ENCODE measurements around the gene MLST8.

MLST8 gene

DNA sequence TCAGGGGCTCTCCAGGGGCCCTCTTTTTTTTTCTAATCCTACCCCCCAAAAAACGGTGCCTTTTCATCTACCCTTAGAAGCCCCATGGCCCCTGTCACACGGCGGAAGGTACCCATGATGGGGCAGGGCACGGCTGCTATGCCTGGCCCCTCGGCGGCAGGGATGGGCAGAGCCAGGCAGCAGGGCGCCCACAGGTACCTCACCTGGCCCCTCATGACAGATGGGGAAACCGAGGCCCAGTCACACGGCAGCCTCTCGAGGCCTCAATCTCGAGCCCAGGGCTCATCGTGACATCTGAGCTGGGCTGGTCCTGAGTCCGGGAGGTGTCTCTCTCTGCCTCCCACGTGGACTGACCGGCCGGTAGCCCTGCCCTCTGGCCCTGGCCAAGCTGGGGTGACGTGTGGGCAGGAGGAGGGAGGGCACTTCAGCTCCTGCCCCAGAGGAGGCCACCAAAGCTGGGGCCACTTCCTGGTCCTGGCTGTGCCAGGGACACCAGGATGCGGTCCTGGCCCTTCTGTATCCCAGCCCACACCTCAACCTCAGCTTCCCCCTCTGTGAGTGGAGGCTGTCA is 38.1 kb upstream of the MLST8 start:
- no peak for DNase-seq (ENCODE audit: low read depth, low spot score)
- TF ChIP-seq ZNF274 (IDR thresholded peaks at IDR 0.05; ENCODE audit: low read depth, low read length) = no peak
- TF ChIP-seq SUZ12 (IDR thresholded peaks at IDR 0.05; ENCODE audit: extremely low read depth, insufficient read depth, insufficient read length) = no peak
- no peak for TF ChIP-seq YY1 (IDR thresholded peaks at IDR 0.05; ENCODE audit: insufficient read depth, insufficient read length)
- Histone ChIP-seq H3K9ac (ENCODE audit: insufficient read length, low read depth) (no peak overlapping the region), H3K4me3 (ENCODE audit: insufficient read length, low read depth) (no peak overlapping the region), H3K27me3 (ENCODE audit: insufficient read depth, insufficient read length) (no peaks in the 10 kb centered on the region), H3K9me3 (ENCODE audit: insufficient read depth, low read length) (no peaks in the 10 kb centered on the region; the same call in 1 of the 2 replicates), H3K4me1 (ENCODE audit: insufficient read depth, insufficient read length) (peaks cover 25% of the 10 kb centered on the region), H3K36me3 (ENCODE audit: insufficient read depth, insufficient read length, low read length) (peaks cover 86% of the 10 kb centered on the region)

DNA sequence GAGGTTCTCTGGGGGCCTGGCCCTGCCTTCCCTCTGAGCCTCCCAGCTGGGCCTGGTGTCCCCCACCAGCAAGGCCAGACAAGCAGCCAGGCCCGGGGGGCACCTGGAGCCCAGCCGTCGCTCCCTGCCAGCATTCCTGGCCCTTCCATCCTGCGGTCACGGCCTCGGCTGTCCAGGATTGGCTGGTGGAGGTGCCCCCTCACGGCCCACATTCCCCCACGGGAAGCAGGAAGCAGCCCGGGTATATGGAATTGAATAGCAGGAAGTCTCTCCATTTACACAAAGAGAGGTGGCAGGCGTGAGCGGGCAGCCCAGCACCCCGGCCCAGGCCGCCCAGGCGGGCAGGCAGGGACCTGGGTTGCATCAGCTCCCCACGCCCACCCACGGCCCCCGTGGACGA is 35.2 kb upstream of the MLST8 start:
- peaks cover 94% of the 10 kb centered on the region for H3K36me3 ChIP-seq (ENCODE audit: insufficient read depth, insufficient read length, low read length)
- H3K9ac ChIP-seq (ENCODE audit: insufficient read length, low read depth) = no peak overlapping the region
- no peak for TF ChIP-seq YY1 (IDR thresholded peaks at IDR 0.05; ENCODE audit: insufficient read depth, insufficient read length)
- no peak for TF ChIP-seq ZNF274 (IDR thresholded peaks at IDR 0.05; ENCODE audit: low read depth, low read length)
- no peak for TF ChIP-seq SUZ12 (IDR thresholded peaks at IDR 0.05; ENCODE audit: extremely low read depth, insufficient read depth, insufficient read length)
- DNase-seq (ENCODE audit: low read depth, low spot score) = no peak
- H3K27me3 ChIP-seq (ENCODE audit: insufficient read depth, insufficient read length) = no peaks in the 10 kb centered on the region
- no peaks in the 10 kb centered on the region for H3K9me3 ChIP-seq (ENCODE audit: insufficient read depth, low read length)
- H3K4me3 ChIP-seq (ENCODE audit: insufficient read length, low read depth) = no peak overlapping the region
- H3K4me1 ChIP-seq (ENCODE audit: insufficient read depth, insufficient read length) = peaks cover 13% of the 10 kb centered on the region

DNA sequence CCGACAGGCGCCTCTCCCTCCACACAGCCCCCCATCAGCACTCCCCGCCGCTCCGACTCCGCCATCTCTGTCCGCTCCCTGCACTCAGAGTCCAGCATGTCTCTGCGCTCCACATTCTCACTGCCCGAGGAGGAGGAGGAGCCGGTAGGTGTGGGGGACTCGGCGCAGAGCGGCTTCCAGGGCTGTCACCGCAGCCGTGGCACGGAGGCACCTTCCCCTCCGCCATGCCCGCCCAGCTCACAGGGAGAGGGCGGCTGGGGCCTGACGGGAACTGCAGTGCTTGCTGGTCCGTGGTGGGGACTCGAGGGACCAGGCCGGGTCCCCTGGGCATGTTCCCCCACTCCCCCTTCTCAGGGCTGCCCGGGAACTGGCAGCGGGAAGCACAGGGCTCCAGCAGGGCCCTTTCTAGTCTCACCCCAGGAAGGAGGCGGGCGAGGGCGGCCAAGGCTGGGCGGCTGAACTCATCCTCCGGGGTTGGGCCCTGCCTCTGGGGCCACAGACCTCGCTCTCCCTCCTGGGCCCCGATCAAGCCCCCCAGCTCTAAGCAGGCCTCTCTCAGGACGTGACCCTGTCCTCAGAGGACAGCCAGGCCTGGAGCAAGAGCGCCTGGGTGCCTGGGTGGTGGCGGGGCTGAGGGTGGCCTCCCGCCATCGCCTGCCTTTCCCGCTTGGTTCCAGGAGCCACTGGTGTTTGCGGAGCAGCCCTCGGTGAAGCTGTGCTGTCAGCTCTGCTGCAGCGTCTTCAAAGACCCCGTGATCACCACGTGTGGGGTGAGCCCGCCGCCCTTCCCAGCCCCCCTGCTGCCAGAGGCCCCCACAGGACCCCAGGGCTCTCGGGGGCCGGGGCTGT is 34.4 kb upstream of the MLST8 start:
- Histone ChIP-seq H3K4me1 (ENCODE audit: insufficient read depth, insufficient read length) (peaks cover 10% of the 10 kb centered on the region), H3K27me3 (ENCODE audit: insufficient read depth, insufficient read length) (no peaks in the 10 kb centered on the region), H3K9me3 (ENCODE audit: insufficient read depth, low read length) (no peaks in the 10 kb centered on the region), H3K4me3 (ENCODE audit: insufficient read length, low read depth) (no peak overlapping the region), H3K36me3 (ENCODE audit: insufficient read depth, insufficient read length, low read length) (peaks cover 95% of the 10 kb centered on the region), H3K9ac (ENCODE audit: insufficient read length, low read depth) (no peak overlapping the region)
- TF ChIP-seq SUZ12 (IDR thresholded peaks at IDR 0.05; ENCODE audit: extremely low read depth, insufficient read depth, insufficient read length) (no peak), YY1 (IDR thresholded peaks at IDR 0.05; ENCODE audit: insufficient read depth, insufficient read length) (no peak), ZNF274 (IDR thresholded peaks at IDR 0.05; ENCODE audit: low read depth, low read length) (no peak)
- no peak for DNase-seq (ENCODE audit: low read depth, low spot score)

DNA sequence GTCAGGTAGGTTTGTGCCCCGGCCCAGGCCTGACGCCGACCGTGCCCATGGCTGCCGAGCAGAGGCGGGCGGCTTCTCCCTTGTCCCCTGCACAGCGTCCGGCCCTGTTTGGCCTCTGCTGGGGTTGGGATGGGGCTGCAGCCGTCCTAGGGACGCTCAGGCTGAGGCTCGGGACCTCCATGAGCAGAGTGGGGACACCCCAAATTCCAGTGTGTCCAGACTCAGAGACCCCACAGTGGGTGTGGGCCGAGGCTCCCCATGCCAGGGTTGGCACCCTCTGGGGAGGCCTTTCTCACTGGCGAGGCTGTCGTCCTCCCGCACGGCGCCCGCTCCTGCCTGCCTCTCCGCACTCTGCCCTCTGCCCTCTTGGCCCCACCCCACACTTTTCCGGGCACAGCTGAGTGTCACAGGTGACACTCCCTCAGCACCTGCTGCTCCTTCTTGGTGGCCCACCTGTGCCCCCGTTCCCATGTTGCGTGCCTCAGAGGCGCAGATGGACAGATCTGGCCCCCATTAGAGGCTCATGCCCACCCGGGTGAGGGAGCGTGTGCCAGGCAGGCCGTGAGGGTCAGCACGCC is 33.6 kb upstream of the MLST8 start:
- Histone ChIP-seq H3K9ac (ENCODE audit: insufficient read length, low read depth) (no peak overlapping the region), H3K4me3 (ENCODE audit: insufficient read length, low read depth) (no peak overlapping the region), H3K27me3 (ENCODE audit: insufficient read depth, insufficient read length) (no peaks in the 10 kb centered on the region), H3K4me1 (ENCODE audit: insufficient read depth, insufficient read length) (peaks cover 10% of the 10 kb centered on the region), H3K9me3 (ENCODE audit: insufficient read depth, low read length) (no peaks in the 10 kb centered on the region), H3K36me3 (ENCODE audit: insufficient read depth, insufficient read length, low read length) (peaks cover 94% of the 10 kb centered on the region)
- DNase-seq (ENCODE audit: low read depth, low spot score) = no peak
- TF ChIP-seq SUZ12 (IDR thresholded peaks at IDR 0.05; ENCODE audit: extremely low read depth, insufficient read depth, insufficient read length) (no peak), ZNF274 (IDR thresholded peaks at IDR 0.05; ENCODE audit: low read depth, low read length) (no peak)

DNA sequence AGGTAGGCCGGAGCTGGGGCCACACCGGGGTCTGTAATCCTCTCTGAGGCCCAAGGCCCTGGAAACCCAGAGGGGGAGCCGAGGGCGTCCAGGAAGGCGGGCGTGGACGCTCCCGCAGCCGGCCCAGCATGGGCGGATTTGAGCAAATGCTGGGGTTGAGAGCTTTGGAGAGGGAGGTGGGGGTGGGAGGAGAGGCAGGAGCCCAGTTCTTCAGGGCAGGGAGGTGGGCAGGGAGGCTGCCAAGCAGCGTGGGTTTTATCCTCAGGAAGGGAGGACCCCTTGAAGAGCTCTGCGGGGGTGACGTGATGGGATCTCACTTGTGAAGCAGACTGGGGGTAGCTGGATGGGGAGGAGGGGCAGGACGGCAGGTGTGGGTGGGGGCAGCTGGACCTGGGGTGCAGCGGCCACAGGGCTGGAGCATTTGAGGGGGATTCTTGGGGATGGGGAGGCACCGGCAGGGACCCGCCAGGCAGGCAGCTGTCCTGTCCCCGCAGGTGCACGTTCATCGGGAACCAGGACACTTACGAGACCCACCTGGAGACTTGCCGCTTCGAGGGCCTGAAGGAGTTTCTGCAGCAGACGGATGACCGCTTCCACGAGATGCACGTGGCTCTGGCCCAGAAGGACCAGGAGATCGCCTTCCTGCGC is 32.4 kb upstream of the MLST8 start:
- DNase-seq (ENCODE audit: low read depth, low spot score) = no peak
- TF ChIP-seq SUZ12 (IDR thresholded peaks at IDR 0.05; ENCODE audit: extremely low read depth, insufficient read depth, insufficient read length) (no peak), YY1 (IDR thresholded peaks at IDR 0.05; ENCODE audit: insufficient read depth, insufficient read length) (no peak), ZNF274 (IDR thresholded peaks at IDR 0.05; ENCODE audit: low read depth, low read length) (no peak)
- no peaks in the 10 kb centered on the region for H3K9me3 ChIP-seq (ENCODE audit: insufficient read depth, low read length)
- H3K36me3 ChIP-seq (ENCODE audit: insufficient read depth, insufficient read length, low read length) = peaks cover 94% of the 10 kb centered on the region
- H3K27me3 ChIP-seq (ENCODE audit: insufficient read depth, insufficient read length) = no peaks in the 10 kb centered on the region
- no peak overlapping the region for H3K9ac ChIP-seq (ENCODE audit: insufficient read length, low read depth)
- no peak overlapping the region for H3K4me3 ChIP-seq (ENCODE audit: insufficient read length, low read depth)
- H3K4me1 ChIP-seq (ENCODE audit: insufficient read depth, insufficient read length) = peaks cover 10% of the 10 kb centered on the region

DNA sequence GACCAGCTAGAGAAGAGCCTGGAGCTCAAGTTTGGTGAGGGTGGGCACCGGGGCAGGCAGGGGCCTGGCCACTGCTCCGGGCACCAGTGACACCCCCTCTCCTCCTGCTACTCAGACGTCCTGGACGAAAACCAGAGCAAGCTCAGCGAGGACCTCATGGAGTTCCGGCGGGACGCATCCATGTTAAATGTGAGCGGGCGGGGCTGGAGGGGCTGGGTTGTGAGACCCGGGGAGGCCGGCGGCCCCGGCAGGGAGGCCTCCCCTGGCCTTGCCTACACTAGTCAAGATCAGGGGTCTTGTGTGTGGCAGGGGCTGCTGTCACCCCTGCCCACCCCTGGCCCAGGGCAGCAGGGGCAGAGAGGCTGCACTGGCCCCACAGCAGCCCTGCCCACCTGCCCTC is 31.9 kb upstream of the MLST8 start:
- Histone ChIP-seq H3K36me3 (ENCODE audit: insufficient read depth, insufficient read length, low read length) (peaks cover 94% of the 10 kb centered on the region), H3K27me3 (ENCODE audit: insufficient read depth, insufficient read length) (no peaks in the 10 kb centered on the region), H3K4me3 (ENCODE audit: insufficient read length, low read depth) (no peak overlapping the region)

DNA sequence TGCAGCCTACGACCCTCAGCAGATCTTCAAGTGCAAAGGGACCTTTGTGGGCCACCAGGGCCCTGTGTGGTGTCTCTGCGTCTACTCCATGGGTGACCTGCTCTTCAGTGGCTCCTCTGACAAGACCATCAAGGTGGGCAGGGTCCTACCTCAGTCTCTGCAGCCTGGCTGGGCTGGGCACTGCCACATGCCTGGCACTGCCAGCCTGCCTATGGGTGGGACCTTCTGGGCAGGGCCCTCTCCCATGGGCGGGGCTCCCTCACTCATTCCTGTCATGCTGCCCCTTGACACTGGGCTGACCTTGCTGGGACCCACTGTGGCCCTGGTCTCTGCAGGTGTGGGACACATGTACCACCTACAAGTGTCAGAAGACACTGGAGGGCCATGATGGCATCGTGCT is 31.3 kb upstream of the MLST8 start:
- H3K36me3 ChIP-seq (ENCODE audit: insufficient read depth, insufficient read length, low read length) = peaks cover 90% of the 10 kb centered on the region
- no peak overlapping the region for H3K9ac ChIP-seq (ENCODE audit: insufficient read length, low read depth)
- DNase-seq (ENCODE audit: low read depth, low spot score) = no peak
- peaks cover 6% of the 10 kb centered on the region for H3K4me1 ChIP-seq (ENCODE audit: insufficient read depth, insufficient read length)
- H3K4me3 ChIP-seq (ENCODE audit: insufficient read length, low read depth) = no peak overlapping the region
- H3K27me3 ChIP-seq (ENCODE audit: insufficient read depth, insufficient read length) = no peaks in the 10 kb centered on the region
- TF ChIP-seq YY1 (IDR thresholded peaks at IDR 0.05; ENCODE audit: insufficient read depth, insufficient read length) (no peak), SUZ12 (IDR thresholded peaks at IDR 0.05; ENCODE audit: extremely low read depth, insufficient read depth, insufficient read length) (no peak), ZNF274 (IDR thresholded peaks at IDR 0.05; ENCODE audit: low read depth, low read length) (no peak)
- no peaks in the 10 kb centered on the region for H3K9me3 ChIP-seq (ENCODE audit: insufficient read depth, low read length)

More for the DNA sequence above, 31.9 kb upstream of the MLST8 start:
- Histone ChIP-seq H3K9me3 (ENCODE audit: insufficient read depth, low read length) (no peaks in the 10 kb centered on the region), H3K9ac (ENCODE audit: insufficient read length, low read depth) (no peak overlapping the region), H3K4me1 (ENCODE audit: insufficient read depth, insufficient read length) (peaks cover 6% of the 10 kb centered on the region)
- no peak for TF ChIP-seq SUZ12 (IDR thresholded peaks at IDR 0.05; ENCODE audit: extremely low read depth, insufficient read depth, insufficient read length)
- no peak for TF ChIP-seq YY1 (IDR thresholded peaks at IDR 0.05; ENCODE audit: insufficient read depth, insufficient read length)
- TF ChIP-seq ZNF274 (IDR thresholded peaks at IDR 0.05; ENCODE audit: low read depth, low read length) = no peak
- no peak for DNase-seq (ENCODE audit: low read depth, low spot score)

Measured in NT2/D1 (cell line).